ENCODE data around the gene CFC1.
"Not testable (repeated sequence)": the region's sequence is repeated elsewhere in the genome, so short reads cannot be mapped to it uniquely, and the experiment has no call there.

CFC1 gene

DNA sequence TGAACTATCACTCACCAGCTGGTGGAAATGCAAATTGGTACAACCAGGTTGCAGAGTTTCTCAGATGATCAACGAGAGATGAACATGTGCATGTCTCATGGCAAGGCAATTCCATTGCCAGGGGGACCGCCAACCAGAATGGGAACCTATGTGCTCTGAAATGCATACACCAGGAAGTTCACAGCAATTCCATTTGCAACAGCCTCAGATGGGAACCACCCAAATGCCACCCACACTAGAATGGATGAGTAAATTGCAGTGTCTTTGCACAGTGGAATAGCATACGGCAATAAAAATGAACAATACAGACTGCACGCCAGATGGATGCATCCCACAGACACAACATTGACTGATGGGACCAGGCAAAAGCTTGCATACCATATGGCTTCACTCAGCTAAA is 56.6 kb downstream of the CFC1 start:
- DNase-seq (ENCODE audit: low spot score); in situ Hi-C loops (cut with MboI; ENCODE audit: low pct_unique_long_range_greater_than_20kb, low sequenced_read_pairs, unreplicated experiment): not testable (repeated sequence)
